Testis (tissue), 2 donors: ENCODE measurements around the gene TPM4.

Experiments used
- POLR2A ChIP-seq: fragments of 450-650 bp; IDR thresholded peaks from one replicate; pipeline ENCODE4 v1.6.1; 2017; ENCODE audit warnings: antibody characterized with exemption, mild to moderate bottlenecking, moderate library complexity
- TF ChIP-seq, protein P1 (sequence below), 3 experiments: fragments of 450-650 bp in 2 of 3; fragments of 200-600 bp in 1 of 3; sonication (generic) in 1 of 3; IDR thresholded peaks; one replicate each; pipeline ENCODE4 v1.5.1; 2016 to 2019; ENCODE audit warnings: antibody characterized with exemption in 3 of 3, mild to moderate bottlenecking in 2 of 3, moderate library complexity in 1 of 3

DNA sequence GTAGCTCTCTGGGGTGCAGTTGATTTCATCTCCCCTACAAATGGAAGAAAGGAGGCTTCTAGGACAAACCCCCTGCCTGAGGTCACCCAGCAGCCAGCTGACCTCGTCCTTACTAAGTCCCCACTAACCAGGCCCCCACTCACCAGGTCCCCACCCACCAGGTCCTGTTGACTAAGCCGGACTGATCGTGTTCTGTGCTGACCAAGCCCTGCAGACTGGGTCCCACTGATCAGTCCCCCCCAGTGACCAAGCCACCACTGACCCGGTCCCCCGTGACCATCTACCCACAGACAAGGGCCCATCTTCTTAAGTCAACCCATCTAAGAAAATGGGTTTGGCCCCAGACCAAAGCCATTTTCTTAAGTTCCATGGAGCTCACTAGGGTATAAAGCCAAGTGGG is 36.8 kb upstream of the TPM4 start:
- TF ChIP-seq, protein P1, sequence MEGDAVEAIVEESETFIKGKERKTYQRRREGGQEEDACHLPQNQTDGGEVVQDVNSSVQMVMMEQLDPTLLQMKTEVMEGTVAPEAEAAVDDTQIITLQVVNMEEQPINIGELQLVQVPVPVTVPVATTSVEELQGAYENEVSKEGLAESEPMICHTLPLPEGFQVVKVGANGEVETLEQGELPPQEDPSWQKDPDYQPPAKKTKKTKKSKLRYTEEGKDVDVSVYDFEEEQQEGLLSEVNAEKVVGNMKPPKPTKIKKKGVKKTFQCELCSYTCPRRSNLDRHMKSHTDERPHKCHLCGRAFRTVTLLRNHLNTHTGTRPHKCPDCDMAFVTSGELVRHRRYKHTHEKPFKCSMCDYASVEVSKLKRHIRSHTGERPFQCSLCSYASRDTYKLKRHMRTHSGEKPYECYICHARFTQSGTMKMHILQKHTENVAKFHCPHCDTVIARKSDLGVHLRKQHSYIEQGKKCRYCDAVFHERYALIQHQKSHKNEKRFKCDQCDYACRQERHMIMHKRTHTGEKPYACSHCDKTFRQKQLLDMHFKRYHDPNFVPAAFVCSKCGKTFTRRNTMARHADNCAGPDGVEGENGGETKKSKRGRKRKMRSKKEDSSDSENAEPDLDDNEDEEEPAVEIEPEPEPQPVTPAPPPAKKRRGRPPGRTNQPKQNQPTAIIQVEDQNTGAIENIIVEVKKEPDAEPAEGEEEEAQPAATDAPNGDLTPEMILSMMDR (IDR thresholded peaks at IDR 0.05), result no peak
- no peak for TF ChIP-seq POLR2A
